MM.1S (cell line): ENCODE results near the gene ETV3.

Experiments used
- EZH2 ChIP-seq: fragments of 300-600 bp; sonication (generic); optimal IDR thresholded peaks from 2 replicates; pipeline ENCODE3; 2017; ENCODE audit warnings: low read depth, mild to moderate bottlenecking, antibody characterized with exemption, low read length, mixed read lengths
- TF ChIP-seq, protein P1 (sequence below): fragments of 300-600 bp; sonication (generic); IDR thresholded peaks from 2 replicates; pipeline ENCODE4 v1.5.1; 2016; ENCODE audit warnings: antibody characterized with exemption, low read length, mixed read lengths

DNA sequence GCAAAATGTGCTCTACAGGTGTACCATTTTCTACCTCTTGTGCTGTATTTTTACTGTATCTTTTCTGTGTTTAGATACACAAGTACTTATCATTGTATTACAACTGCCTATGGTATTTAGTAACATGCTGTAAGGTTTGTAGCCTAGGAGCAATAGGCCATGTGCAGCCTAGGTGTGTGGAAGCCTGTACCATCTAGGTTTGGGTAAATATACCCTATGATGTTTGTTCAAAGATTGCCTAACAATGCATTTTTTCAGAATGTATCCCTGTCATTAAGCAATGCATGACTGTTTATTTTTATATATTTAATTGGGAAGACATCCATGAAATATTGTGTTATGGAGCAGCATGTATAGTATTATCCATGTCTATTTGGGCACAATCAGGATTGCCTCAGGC, 49.6 kb downstream of the ETV3 start:
- TF ChIP-seq EZH2 = no peak
- TF ChIP-seq, protein P1, sequence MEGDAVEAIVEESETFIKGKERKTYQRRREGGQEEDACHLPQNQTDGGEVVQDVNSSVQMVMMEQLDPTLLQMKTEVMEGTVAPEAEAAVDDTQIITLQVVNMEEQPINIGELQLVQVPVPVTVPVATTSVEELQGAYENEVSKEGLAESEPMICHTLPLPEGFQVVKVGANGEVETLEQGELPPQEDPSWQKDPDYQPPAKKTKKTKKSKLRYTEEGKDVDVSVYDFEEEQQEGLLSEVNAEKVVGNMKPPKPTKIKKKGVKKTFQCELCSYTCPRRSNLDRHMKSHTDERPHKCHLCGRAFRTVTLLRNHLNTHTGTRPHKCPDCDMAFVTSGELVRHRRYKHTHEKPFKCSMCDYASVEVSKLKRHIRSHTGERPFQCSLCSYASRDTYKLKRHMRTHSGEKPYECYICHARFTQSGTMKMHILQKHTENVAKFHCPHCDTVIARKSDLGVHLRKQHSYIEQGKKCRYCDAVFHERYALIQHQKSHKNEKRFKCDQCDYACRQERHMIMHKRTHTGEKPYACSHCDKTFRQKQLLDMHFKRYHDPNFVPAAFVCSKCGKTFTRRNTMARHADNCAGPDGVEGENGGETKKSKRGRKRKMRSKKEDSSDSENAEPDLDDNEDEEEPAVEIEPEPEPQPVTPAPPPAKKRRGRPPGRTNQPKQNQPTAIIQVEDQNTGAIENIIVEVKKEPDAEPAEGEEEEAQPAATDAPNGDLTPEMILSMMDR = no peak
